Hepatocyte (in vitro differentiated cells): ENCODE measurements around the gene TMC2.

Source experiments
- EZH2 ChIP-seq: fragments of 200-600 bp; sonication (generic); IDR thresholded peaks from 2 replicates; pipeline ENCODE4 v1.6.1; 2016; ENCODE audit warnings: antibody characterized with exemption, mild to moderate bottlenecking, borderline replicate concordance
- TF ChIP-seq, protein P1 (sequence below): fragments of 200-600 bp; sonication (generic); IDR thresholded peaks from 2 replicates; pipeline ENCODE4 v1.5.1; 2016; ENCODE audit warnings: antibody characterized with exemption, mild to moderate bottlenecking; ENCODE audit not compliant: poor library complexity

DNA sequence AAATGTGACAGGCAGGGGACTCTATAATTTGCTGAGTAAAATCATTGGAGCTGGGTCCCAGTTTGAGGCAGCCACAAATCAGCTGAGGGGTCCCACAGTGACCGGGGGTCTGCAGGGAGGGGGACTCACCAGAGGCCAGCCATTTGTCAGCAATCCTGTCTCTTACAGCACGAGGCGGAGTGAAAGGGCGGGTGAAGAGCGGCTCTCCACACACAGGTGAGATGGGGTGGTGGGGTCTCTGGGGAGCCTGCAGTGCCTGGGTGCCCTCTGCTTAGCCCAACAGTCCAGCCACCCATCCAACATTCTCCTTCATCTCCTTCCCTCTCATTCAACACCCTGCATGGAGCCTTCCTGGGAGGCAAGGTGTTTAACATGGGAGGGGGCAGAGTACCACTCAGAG lies 728 bp downstream of the TMC2 start:
- TF ChIP-seq EZH2 = no peak
- TF ChIP-seq, protein P1, sequence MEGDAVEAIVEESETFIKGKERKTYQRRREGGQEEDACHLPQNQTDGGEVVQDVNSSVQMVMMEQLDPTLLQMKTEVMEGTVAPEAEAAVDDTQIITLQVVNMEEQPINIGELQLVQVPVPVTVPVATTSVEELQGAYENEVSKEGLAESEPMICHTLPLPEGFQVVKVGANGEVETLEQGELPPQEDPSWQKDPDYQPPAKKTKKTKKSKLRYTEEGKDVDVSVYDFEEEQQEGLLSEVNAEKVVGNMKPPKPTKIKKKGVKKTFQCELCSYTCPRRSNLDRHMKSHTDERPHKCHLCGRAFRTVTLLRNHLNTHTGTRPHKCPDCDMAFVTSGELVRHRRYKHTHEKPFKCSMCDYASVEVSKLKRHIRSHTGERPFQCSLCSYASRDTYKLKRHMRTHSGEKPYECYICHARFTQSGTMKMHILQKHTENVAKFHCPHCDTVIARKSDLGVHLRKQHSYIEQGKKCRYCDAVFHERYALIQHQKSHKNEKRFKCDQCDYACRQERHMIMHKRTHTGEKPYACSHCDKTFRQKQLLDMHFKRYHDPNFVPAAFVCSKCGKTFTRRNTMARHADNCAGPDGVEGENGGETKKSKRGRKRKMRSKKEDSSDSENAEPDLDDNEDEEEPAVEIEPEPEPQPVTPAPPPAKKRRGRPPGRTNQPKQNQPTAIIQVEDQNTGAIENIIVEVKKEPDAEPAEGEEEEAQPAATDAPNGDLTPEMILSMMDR = no peak
